Measurements from ENCODE around the gene SCAMP2.

The SCAMP2 gene

GRCh38 chr15:74804935-74805334, 68.2 kb downstream of the SCAMP2 start:
- Histone ChIP-seq H3K4me3 (no peak overlapping the region), H3K27ac (no peak overlapping the region)

- H3K27ac ChIP-seq: no peak overlapping the region
- no peak overlapping the region for H3K4me3 ChIP-seq
Measured at GRCh38 chr15:74802862-74803447, 70.2 kb downstream of the SCAMP2 start.

GRCh38 chr15:74802290-74802689, 70.9 kb downstream of the SCAMP2 start:
- Histone ChIP-seq H3K27ac (no peak overlapping the region), H3K4me3 (no peak overlapping the region)

- Histone ChIP-seq H3K27ac (peak overlapping the region in 1 of 21 experiments; percentile 4), H3K4me3 (no peak overlapping the region)
Measured at GRCh38 chr15:74801311-74801997, 71.7 kb downstream of the SCAMP2 start.

GRCh38 chr15:74800559-74801094, 72.5 kb downstream of the SCAMP2 start:
- Histone ChIP-seq H3K27ac (peak overlapping the region in 12 of 21 experiments; percentile 4 to 77 (median 70)), H3K4me3 (no peak overlapping the region)

GRCh38 chr15:74799856-74800558, 73.2 kb downstream of the SCAMP2 start:
- Histone ChIP-seq H3K27ac (peak overlapping the region in 19 of 21 experiments; percentile 19 to 81 (median 66)), H3K4me3 (no peak overlapping the region)

- H3K4me3 ChIP-seq: no peak overlapping the region
Measured at GRCh38 chr15:74799255-74799855, 73.8 kb downstream of the SCAMP2 start.

GRCh38 chr15:74798388-74799254, 74.5 kb downstream of the SCAMP2 start:
- peak overlapping the region in 14 of 21 experiments; percentile 7 to 77 (median 70) for H3K27ac ChIP-seq
- no peak overlapping the region for H3K4me3 ChIP-seq

More at GRCh38 chr15:74799255-74799855, 73.8 kb downstream of the SCAMP2 start:
- H3K27ac ChIP-seq: peak overlapping the region in 16 of 21 experiments; percentile 21 to 81 (median 70)

GRCh38 chr15:74795966-74796625, 77.1 kb downstream of the SCAMP2 start:
- Histone ChIP-seq H3K4me3 (no peak overlapping the region), H3K27ac (peak overlapping the region in 3 of 21 experiments; percentile 27 to 100 (median 97))

GRCh38 chr15:74794970-74795349, 78.2 kb downstream of the SCAMP2 start:
- Histone ChIP-seq H3K4me3 (no peak overlapping the region), H3K27ac (peak overlapping the region in 12 of 21 experiments; percentile 1 to 100 (median 47))

- H3K27ac ChIP-seq: peak overlapping the region in 13 of 21 experiments; percentile 1 to 100 (median 47)
- H3K4me3 ChIP-seq: no peak overlapping the region
Measured at GRCh38 chr15:74794248-74794969, 78.8 kb downstream of the SCAMP2 start.
